ENCODE data around the gene SLCO2B1. TPM values are rescaled to one million over a fixed set of nuclear protein-coding genes. Genes with fewer than 3 reads are reported as not detected.

SLCO2B1 gene
- total RNA-seq, 2 donors from 2014 or later: 1.1 to 1.9 TPM

DNA sequence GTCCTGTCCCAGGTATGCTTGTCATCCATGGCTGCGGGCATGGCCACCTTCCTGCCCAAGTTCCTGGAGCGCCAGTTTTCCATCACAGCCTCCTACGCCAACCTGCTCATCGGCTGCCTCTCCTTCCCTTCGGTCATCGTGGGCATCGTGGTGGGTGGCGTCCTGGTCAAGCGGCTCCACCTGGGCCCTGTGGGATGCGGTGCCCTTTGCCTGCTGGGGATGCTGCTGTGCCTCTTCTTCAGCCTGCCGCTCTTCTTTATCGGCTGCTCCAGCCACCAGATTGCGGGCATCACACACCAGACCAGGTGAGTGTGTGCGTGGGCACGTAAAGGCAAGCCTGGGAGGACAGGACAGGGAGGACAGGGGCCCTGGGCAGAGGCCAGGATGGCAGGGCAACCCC is 42.4 kb downstream of the SLCO2B1 start:
- H3K27ac Mint-ChIP-seq: no peak overlapping the region
- WGBS, 2 experiments (ENCODE audit: insufficient coverage in 1 of 2, insufficient read length in 1 of 2): 96% methylated on average over 4 to 15 of the region's 15 CpGs
- H3K4me1 Mint-ChIP-seq: no peaks in the 10 kb centered on the region
- no peaks in the 10 kb centered on the region for H3K9me3 Mint-ChIP-seq
- no peaks in the 10 kb centered on the region for H3K36me3 Mint-ChIP-seq (ENCODE audit: low read depth)
- H3K4me3 ChIP-seq (ENCODE audit: low read length): no peak overlapping the region
- TF ChIP-seq, protein P1, sequence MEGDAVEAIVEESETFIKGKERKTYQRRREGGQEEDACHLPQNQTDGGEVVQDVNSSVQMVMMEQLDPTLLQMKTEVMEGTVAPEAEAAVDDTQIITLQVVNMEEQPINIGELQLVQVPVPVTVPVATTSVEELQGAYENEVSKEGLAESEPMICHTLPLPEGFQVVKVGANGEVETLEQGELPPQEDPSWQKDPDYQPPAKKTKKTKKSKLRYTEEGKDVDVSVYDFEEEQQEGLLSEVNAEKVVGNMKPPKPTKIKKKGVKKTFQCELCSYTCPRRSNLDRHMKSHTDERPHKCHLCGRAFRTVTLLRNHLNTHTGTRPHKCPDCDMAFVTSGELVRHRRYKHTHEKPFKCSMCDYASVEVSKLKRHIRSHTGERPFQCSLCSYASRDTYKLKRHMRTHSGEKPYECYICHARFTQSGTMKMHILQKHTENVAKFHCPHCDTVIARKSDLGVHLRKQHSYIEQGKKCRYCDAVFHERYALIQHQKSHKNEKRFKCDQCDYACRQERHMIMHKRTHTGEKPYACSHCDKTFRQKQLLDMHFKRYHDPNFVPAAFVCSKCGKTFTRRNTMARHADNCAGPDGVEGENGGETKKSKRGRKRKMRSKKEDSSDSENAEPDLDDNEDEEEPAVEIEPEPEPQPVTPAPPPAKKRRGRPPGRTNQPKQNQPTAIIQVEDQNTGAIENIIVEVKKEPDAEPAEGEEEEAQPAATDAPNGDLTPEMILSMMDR (conservative IDR thresholded peaks at IDR 0.05): no peak
- H3K4me1 ChIP-seq (ENCODE audit: control insufficient read depth, insufficient read depth, low read length): no peaks in the 10 kb centered on the region
- peaks cover 3% of the 10 kb centered on the region for H3K27me3 Mint-ChIP-seq (ENCODE audit: insufficient read depth)
- no peak overlapping the region for H3K27ac ChIP-seq (ENCODE audit: low read depth, low read length)
- H3K36me3 ChIP-seq (ENCODE audit: control insufficient read depth, insufficient read depth, low read length): no peaks in the 10 kb centered on the region
- H3K4me3 Mint-ChIP-seq: no peak overlapping the region
- no peaks in the 10 kb centered on the region for H3K27me3 ChIP-seq (ENCODE audit: control insufficient read depth, insufficient read depth, low read length, poor library complexity, severe bottlenecking)
- DNase-seq: no peak
- H3K9me3 ChIP-seq (ENCODE audit: control insufficient read depth, low read length): no peaks in the 10 kb centered on the region
- no peak overlapping the region for H3K9ac ChIP-seq (ENCODE audit: extremely low read depth, low read length, poor library complexity, severe bottlenecking)

DNA sequence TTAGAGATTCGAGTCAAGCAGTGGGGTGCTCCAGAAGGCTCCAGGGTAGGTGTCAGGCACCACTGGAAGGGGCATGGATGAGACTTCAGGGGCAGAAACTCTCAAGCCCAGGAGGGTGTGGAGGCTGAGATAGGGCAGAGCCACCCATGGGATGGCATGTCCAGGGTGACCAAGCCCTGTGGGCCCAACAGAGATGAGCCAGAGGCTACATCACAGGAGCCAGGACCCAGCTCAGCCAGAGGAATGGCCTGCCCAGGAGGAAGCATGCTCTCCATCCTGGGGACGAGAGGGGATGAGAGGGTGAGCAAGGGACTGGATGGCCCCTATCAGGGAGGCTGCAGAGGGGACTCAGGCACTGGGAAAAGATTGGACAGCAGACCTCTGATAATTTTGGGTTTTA is 42.8 kb downstream of the SLCO2B1 start:
- no peaks in the 10 kb centered on the region for H3K36me3 ChIP-seq (ENCODE audit: control insufficient read depth, insufficient read depth, low read length)
- H3K27me3 Mint-ChIP-seq (ENCODE audit: insufficient read depth): peaks cover 3% of the 10 kb centered on the region
- WGBS, 2 experiments (ENCODE audit: insufficient coverage in 1 of 2, insufficient read length in 1 of 2): 86 to 100% methylated on average over 1 to 2 of the region's 2 CpGs
- H3K9me3 Mint-ChIP-seq: no peaks in the 10 kb centered on the region
- no peak overlapping the region for H3K4me3 ChIP-seq (ENCODE audit: low read length)
- TF ChIP-seq, protein P1 (conservative IDR thresholded peaks at IDR 0.05): no peak
- no peaks in the 10 kb centered on the region for H3K9me3 ChIP-seq (ENCODE audit: control insufficient read depth, low read length)
- no peak overlapping the region for H3K4me3 Mint-ChIP-seq
- H3K27me3 ChIP-seq (ENCODE audit: control insufficient read depth, insufficient read depth, low read length, poor library complexity, severe bottlenecking): no peaks in the 10 kb centered on the region
- H3K9ac ChIP-seq (ENCODE audit: extremely low read depth, low read length, poor library complexity, severe bottlenecking): no peak overlapping the region
- H3K4me1 ChIP-seq (ENCODE audit: control insufficient read depth, insufficient read depth, low read length): no peaks in the 10 kb centered on the region
- H3K27ac ChIP-seq (ENCODE audit: low read depth, low read length): no peak overlapping the region
- no peaks in the 10 kb centered on the region for H3K36me3 Mint-ChIP-seq (ENCODE audit: low read depth)
- H3K27ac Mint-ChIP-seq: no peak overlapping the region
- no peaks in the 10 kb centered on the region for H3K4me1 Mint-ChIP-seq
- peak; percentile 29 for DNase-seq

DNA sequence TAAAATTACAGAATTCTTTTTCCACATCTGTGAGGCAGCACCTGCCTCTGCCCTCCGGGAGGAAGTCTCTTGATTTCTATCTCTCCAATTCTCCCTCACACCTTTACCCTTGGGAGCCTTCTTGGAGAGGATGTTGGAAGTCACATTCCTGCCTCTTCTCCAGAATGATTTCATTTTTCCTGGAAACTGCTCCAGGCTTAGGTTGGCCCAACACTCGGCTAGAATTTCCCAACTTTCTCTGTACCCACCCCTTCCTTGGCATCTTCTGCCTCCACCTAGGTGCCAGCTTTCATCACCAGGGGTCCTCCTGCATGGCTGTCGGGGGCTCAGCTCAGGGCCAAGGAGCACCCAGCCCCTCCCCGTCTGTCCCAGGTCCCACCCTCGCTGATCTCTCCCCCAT is 43.2 kb downstream of the SLCO2B1 start:
- Histone ChIP-seq H3K27ac (ENCODE audit: low read depth, low read length) (no peak overlapping the region), H3K4me1 (ENCODE audit: control insufficient read depth, insufficient read depth, low read length) (no peaks in the 10 kb centered on the region), H3K9ac (ENCODE audit: extremely low read depth, low read length, poor library complexity, severe bottlenecking) (no peak overlapping the region), H3K27me3 (ENCODE audit: control insufficient read depth, insufficient read depth, low read length, poor library complexity, severe bottlenecking) (no peaks in the 10 kb centered on the region), H3K36me3 (ENCODE audit: control insufficient read depth, insufficient read depth, low read length) (no peaks in the 10 kb centered on the region), H3K4me3 (ENCODE audit: low read length) (no peak overlapping the region), H3K9me3 (ENCODE audit: control insufficient read depth, low read length) (no peaks in the 10 kb centered on the region)
- no peaks in the 10 kb centered on the region for H3K4me1 Mint-ChIP-seq
- WGBS, 2 experiments (ENCODE audit: insufficient coverage in 1 of 2, insufficient read length in 1 of 2): 47 to 80% methylated on average over 2 to 5 of the region's 5 CpGs
- H3K4me3 Mint-ChIP-seq: no peak overlapping the region
- DNase-seq: no peak
- no peak overlapping the region for H3K27ac Mint-ChIP-seq
- TF ChIP-seq, protein P1 (conservative IDR thresholded peaks at IDR 0.05): no peak
- no peaks in the 10 kb centered on the region for H3K36me3 Mint-ChIP-seq (ENCODE audit: low read depth)
- no peaks in the 10 kb centered on the region for H3K9me3 Mint-ChIP-seq
- H3K27me3 Mint-ChIP-seq (ENCODE audit: insufficient read depth): peaks cover 3% of the 10 kb centered on the region
